Measurements from ENCODE around the gene CCDC92B. TPM values are rescaled to one million over a fixed set of nuclear protein-coding genes. Genes with fewer than 3 reads are reported as not detected.

Gene CCDC92B
- polyA plus RNA-seq, 1 donor from 2014 or later = not detected

- Mint-ChIP-seq H3K4me3 (no peak overlapping the region), H3K4me1 (peaks cover 0 to 4% (median 2%) of the 10 kb centered on the region in 3 donors), H3K27ac (no peak overlapping the region), H3K9me3 (peaks cover 0 to 6% (median 0%) of the 10 kb centered on the region in 3 donors), H3K36me3 (no peaks in the 10 kb centered on the region), H3K27me3 (peaks cover 46% of the 10 kb centered on the region)
Measured at GRCh38 chr17:2751491-2751890, 2.0 kb upstream of the CCDC92B start.

GRCh38 chr17:2750721-2751120 lies 1.3 kb upstream of the CCDC92B start:
- Mint-ChIP-seq H3K27me3 (peaks cover 43% of the 10 kb centered on the region), H3K4me1 (peaks cover 0 to 4% (median 1%) of the 10 kb centered on the region in 3 donors), H3K36me3 (no peaks in the 10 kb centered on the region), H3K9me3 (peaks cover 0 to 6% (median 0%) of the 10 kb centered on the region in 3 donors), H3K4me3 (no peak overlapping the region), H3K27ac (no peak overlapping the region)

GRCh38 chr17:2749784-2750181 lies 331 bp upstream of the CCDC92B start:
- Mint-ChIP-seq H3K27ac (no peak overlapping the region), H3K27me3 (peaks cover 45% of the 10 kb centered on the region), H3K4me3 (no peak overlapping the region), H3K9me3 (peaks cover 0 to 6% (median 0%) of the 10 kb centered on the region in 3 donors), H3K4me1 (peaks cover 0 to 4% (median 1%) of the 10 kb centered on the region in 3 donors), H3K36me3 (no peaks in the 10 kb centered on the region)

GRCh38 chr17:2745317-2746037 lies 4.0 kb downstream of the CCDC92B start:
- Mint-ChIP-seq H3K4me3 (no peak overlapping the region), H3K4me1 (peaks cover 0 to 4% (median 0%) of the 10 kb centered on the region in 3 donors), H3K9me3 (peaks cover 0 to 6% (median 3%) of the 10 kb centered on the region in 3 donors), H3K27me3 (peaks cover 40% of the 10 kb centered on the region), H3K36me3 (no peaks in the 10 kb centered on the region), H3K27ac (no peak overlapping the region)

- H3K27ac Mint-ChIP-seq = no peak overlapping the region
- H3K27me3 Mint-ChIP-seq = peaks cover 7% of the 10 kb centered on the region
- H3K36me3 Mint-ChIP-seq = peaks cover 1% of the 10 kb centered on the region
- peaks cover 0 to 3% (median 0%) of the 10 kb centered on the region in 3 donors for H3K9me3 Mint-ChIP-seq
- no peak overlapping the region for H3K4me3 Mint-ChIP-seq
- H3K4me1 Mint-ChIP-seq = no peaks in the 10 kb centered on the region
Measured at GRCh38 chr17:2737693-2738092, 11.8 kb downstream of the CCDC92B start.

- no peaks in the 10 kb centered on the region for H3K4me1 Mint-ChIP-seq
- H3K4me3 Mint-ChIP-seq = no peak overlapping the region
- H3K9me3 Mint-ChIP-seq = peaks cover 0 to 3% (median 0%) of the 10 kb centered on the region in 3 donors
- H3K36me3 Mint-ChIP-seq = peaks cover 1% of the 10 kb centered on the region
- H3K27ac Mint-ChIP-seq = no peak overlapping the region
- H3K27me3 Mint-ChIP-seq = peaks cover 8% of the 10 kb centered on the region
Measured at GRCh38 chr17:2736956-2737355, 12.5 kb downstream of the CCDC92B start.

- H3K27me3 Mint-ChIP-seq = peaks cover 9% of the 10 kb centered on the region
- H3K36me3 Mint-ChIP-seq = peaks cover 1% of the 10 kb centered on the region
- H3K4me3 Mint-ChIP-seq = no peak overlapping the region
- H3K4me1 Mint-ChIP-seq = no peaks in the 10 kb centered on the region
- H3K27ac Mint-ChIP-seq = no peak overlapping the region
- peaks cover 0 to under 1% (median 0%) of the 10 kb centered on the region in 3 donors for H3K9me3 Mint-ChIP-seq
Measured at GRCh38 chr17:2735896-2736295, 13.6 kb downstream of the CCDC92B start.

- Mint-ChIP-seq H3K4me1 (no peaks in the 10 kb centered on the region), H3K36me3 (peaks cover 1% of the 10 kb centered on the region), H3K4me3 (peak overlapping the region in 1 of 4 donors; percentile 51), H3K27ac (no peak overlapping the region), H3K9me3 (no peaks in the 10 kb centered on the region), H3K27me3 (peaks cover 12% of the 10 kb centered on the region)
Measured at GRCh38 chr17:2734939-2735338, 14.5 kb downstream of the CCDC92B start.

- H3K27ac Mint-ChIP-seq = no peak overlapping the region
- H3K36me3 Mint-ChIP-seq = peaks cover 1% of the 10 kb centered on the region
- H3K4me1 Mint-ChIP-seq = peaks cover 0 to 4% (median 0%) of the 10 kb centered on the region in 3 donors
- H3K4me3 Mint-ChIP-seq = no peak overlapping the region
- H3K9me3 Mint-ChIP-seq = no peaks in the 10 kb centered on the region
- H3K27me3 Mint-ChIP-seq = peaks cover 19% of the 10 kb centered on the region
Measured at GRCh38 chr17:2731807-2732206, 17.6 kb downstream of the CCDC92B start.

GRCh38 chr17:2730764-2731353 lies 18.6 kb downstream of the CCDC92B start:
- peaks cover 0 to 4% (median 0%) of the 10 kb centered on the region in 3 donors for H3K4me1 Mint-ChIP-seq
- H3K36me3 Mint-ChIP-seq = peaks cover 1% of the 10 kb centered on the region
- H3K4me3 Mint-ChIP-seq = no peak overlapping the region
- H3K27ac Mint-ChIP-seq = no peak overlapping the region
- no peaks in the 10 kb centered on the region for H3K9me3 Mint-ChIP-seq
- H3K27me3 Mint-ChIP-seq = peaks cover 18% of the 10 kb centered on the region

- Mint-ChIP-seq H3K4me3 (no peak overlapping the region), H3K4me1 (peaks cover 0 to 8% (median 1%) of the 10 kb centered on the region in 3 donors), H3K27me3 (peaks cover 16% of the 10 kb centered on the region), H3K27ac (no peak overlapping the region), H3K9me3 (no peaks in the 10 kb centered on the region), H3K36me3 (no peaks in the 10 kb centered on the region)
Measured at GRCh38 chr17:2724784-2725164, 24.7 kb downstream of the CCDC92B start.

- Mint-ChIP-seq H3K36me3 (peaks cover 1% of the 10 kb centered on the region), H3K27me3 (peaks cover 15% of the 10 kb centered on the region), H3K27ac (no peak overlapping the region), H3K4me1 (peaks cover 0 to 8% (median 1%) of the 10 kb centered on the region in 3 donors), H3K4me3 (no peak overlapping the region), H3K9me3 (no peaks in the 10 kb centered on the region)
Measured at GRCh38 chr17:2723997-2724783, 25.3 kb downstream of the CCDC92B start.

- Mint-ChIP-seq H3K9me3 (no peaks in the 10 kb centered on the region), H3K4me3 (peak overlapping the region in 1 of 4 donors; percentile 76), H3K36me3 (peaks cover 1% of the 10 kb centered on the region), H3K27ac (no peak overlapping the region), H3K4me1 (peaks cover 0 to 6% (median 1%) of the 10 kb centered on the region in 3 donors), H3K27me3 (peaks cover 13% of the 10 kb centered on the region)
Measured at GRCh38 chr17:2723505-2723996, 25.9 kb downstream of the CCDC92B start.

GRCh38 chr17:2722611-2723010 lies 26.8 kb downstream of the CCDC92B start:
- no peaks in the 10 kb centered on the region for H3K9me3 Mint-ChIP-seq
- H3K27ac Mint-ChIP-seq = no peak overlapping the region
- H3K4me3 Mint-ChIP-seq = no peak overlapping the region
- peaks cover 1% of the 10 kb centered on the region for H3K36me3 Mint-ChIP-seq
- peaks cover 10% of the 10 kb centered on the region for H3K27me3 Mint-ChIP-seq
- peaks cover 0 to 4% (median 1%) of the 10 kb centered on the region in 3 donors for H3K4me1 Mint-ChIP-seq

GRCh38 chr17:2721603-2722002 lies 27.8 kb downstream of the CCDC92B start:
- no peaks in the 10 kb centered on the region for H3K9me3 Mint-ChIP-seq
- H3K4me3 Mint-ChIP-seq = no peak overlapping the region
- H3K27ac Mint-ChIP-seq = no peak overlapping the region
- peaks cover 9% of the 10 kb centered on the region for H3K27me3 Mint-ChIP-seq
- peaks cover 1% of the 10 kb centered on the region for H3K36me3 Mint-ChIP-seq
- H3K4me1 Mint-ChIP-seq = peaks cover 0 to 4% (median 1%) of the 10 kb centered on the region in 3 donors

Data from IgD-negative memory B cell (primary cell).